Glutamatergic neuron (in vitro differentiated cells): ENCODE data around the gene ACTL10. TPM values are rescaled to one million over a fixed set of nuclear protein-coding genes. Genes with fewer than 3 reads are reported as not detected.

ENCODE experiments used
- DNase-seq: peaks from one replicate; pipeline ENCODE4 v3.0.0; 2022
- H3K27ac Mint-ChIP-seq: one replicate; pipeline ENCODE4 v1.8.0; 2020; ENCODE audit warnings: mild to moderate bottlenecking, mixed read lengths, inconsistent platforms; ENCODE audit not compliant: unreplicated experiment
- H3K27me3 Mint-ChIP-seq: one replicate; pipeline ENCODE4 v1.8.0; 2020; ENCODE audit warnings: mild to moderate bottlenecking, moderate library complexity, mixed read lengths, inconsistent platforms; ENCODE audit not compliant: unreplicated experiment
- H3K36me3 Mint-ChIP-seq: one replicate; pipeline ENCODE4 v1.8.0; 2020; ENCODE audit warnings: mild to moderate bottlenecking, mixed read lengths, inconsistent platforms; ENCODE audit not compliant: unreplicated experiment
- H3K4me1 Mint-ChIP-seq: one replicate; pipeline ENCODE4 v1.8.0; 2020; ENCODE audit warnings: mild to moderate bottlenecking, low read depth, mixed read lengths, inconsistent platforms; ENCODE audit not compliant: unreplicated experiment
- H3K4me3 Mint-ChIP-seq: one replicate; pipeline ENCODE4 v1.8.0; 2020; ENCODE audit warnings: mild to moderate bottlenecking, mixed read lengths, inconsistent platforms; ENCODE audit not compliant: unreplicated experiment
- H3K9me3 Mint-ChIP-seq: one replicate; pipeline ENCODE4 v1.8.0; 2020; ENCODE audit warnings: mild to moderate bottlenecking, moderate library complexity, mixed read lengths, inconsistent platforms; ENCODE audit not compliant: unreplicated experiment
- CTCF ChIP-seq: fragments of 200-600 bp; sonication (generic); IDR thresholded peaks from one replicate; pipeline ENCODE4 v1.5.0; 2021; ENCODE audit not compliant: partially characterized antibody, unreplicated experiment
- total RNA-seq: library from RNA; stranded (reverse); fragmentation: NEBNext Ultra II Directional; extraction: Animal tissue kit (Norgen Biotek cat#: 25700); gene quantifications from one replicate; pipeline ENCODE4 v1.2.1, GENCODE V29; 2021; ENCODE audit not compliant: unreplicated experiment

The ACTL10 gene
- total RNA-seq, 1 donor from 2014 or later = 1.0 TPM

- Mint-ChIP-seq H3K4me1 (peaks cover 13% of the 10 kb centered on the region), H3K27ac (peak overlapping the region; percentile 98), H3K36me3 (peaks cover 4% of the 10 kb centered on the region), H3K4me3 (peak overlapping the region; percentile 84), H3K27me3 (peaks cover 12% of the 10 kb centered on the region), H3K9me3 (peaks cover 11% of the 10 kb centered on the region)
- DNase-seq = peak; percentile 75
- no peak for TF ChIP-seq CTCF
Observed at GRCh38 chr20:33702861-33703260, 36.1 kb downstream of the ACTL10 start.

- Mint-ChIP-seq H3K9me3 (peaks cover 9% of the 10 kb centered on the region), H3K4me3 (no peak overlapping the region), H3K27ac (peak overlapping the region; percentile 98), H3K36me3 (peaks cover 4% of the 10 kb centered on the region), H3K4me1 (peaks cover 13% of the 10 kb centered on the region), H3K27me3 (peaks cover 12% of the 10 kb centered on the region)
- TF ChIP-seq CTCF = no peak
- DNase-seq = no peak
Observed at GRCh38 chr20:33703498-33704137, 36.9 kb downstream of the ACTL10 start.

GRCh38 chr20:33704197-33704924, 37.6 kb downstream of the ACTL10 start:
- Mint-ChIP-seq H3K27me3 (peaks cover 12% of the 10 kb centered on the region), H3K27ac (no peak overlapping the region), H3K36me3 (peaks cover 4% of the 10 kb centered on the region), H3K9me3 (peaks cover 9% of the 10 kb centered on the region), H3K4me3 (no peak overlapping the region), H3K4me1 (peaks cover 16% of the 10 kb centered on the region)
- DNase-seq = no peak
- TF ChIP-seq CTCF = no peak

- peaks cover 4% of the 10 kb centered on the region for H3K9me3 Mint-ChIP-seq
- no peak for TF ChIP-seq CTCF
- no peak overlapping the region for H3K4me3 Mint-ChIP-seq
- H3K27me3 Mint-ChIP-seq = peaks cover 4% of the 10 kb centered on the region
- H3K27ac Mint-ChIP-seq = no peak overlapping the region
- peaks cover 23% of the 10 kb centered on the region for H3K4me1 Mint-ChIP-seq
- peaks cover 3% of the 10 kb centered on the region for H3K36me3 Mint-ChIP-seq
- DNase-seq = no peak
Observed at GRCh38 chr20:33707668-33708067, 40.9 kb downstream of the ACTL10 start.

GRCh38 chr20:33709398-33709797, 42.7 kb downstream of the ACTL10 start:
- Mint-ChIP-seq H3K27ac (no peak overlapping the region), H3K27me3 (peaks cover 3% of the 10 kb centered on the region), H3K4me1 (peaks cover 15% of the 10 kb centered on the region), H3K36me3 (no peaks in the 10 kb centered on the region), H3K4me3 (no peak overlapping the region), H3K9me3 (no peaks in the 10 kb centered on the region)
- no peak for DNase-seq
- TF ChIP-seq CTCF = no peak
